ENCODE measurements around the gene PEPD. TPM values are rescaled to one million over a fixed set of nuclear protein-coding genes. Genes with fewer than 3 reads are reported as not detected.

PEPD gene
- total and polyA plus RNA-seq, 2 of the 4 experiments (the other 2 are of a cell fraction), result 36.7 to 88.4 TPM

DNA sequence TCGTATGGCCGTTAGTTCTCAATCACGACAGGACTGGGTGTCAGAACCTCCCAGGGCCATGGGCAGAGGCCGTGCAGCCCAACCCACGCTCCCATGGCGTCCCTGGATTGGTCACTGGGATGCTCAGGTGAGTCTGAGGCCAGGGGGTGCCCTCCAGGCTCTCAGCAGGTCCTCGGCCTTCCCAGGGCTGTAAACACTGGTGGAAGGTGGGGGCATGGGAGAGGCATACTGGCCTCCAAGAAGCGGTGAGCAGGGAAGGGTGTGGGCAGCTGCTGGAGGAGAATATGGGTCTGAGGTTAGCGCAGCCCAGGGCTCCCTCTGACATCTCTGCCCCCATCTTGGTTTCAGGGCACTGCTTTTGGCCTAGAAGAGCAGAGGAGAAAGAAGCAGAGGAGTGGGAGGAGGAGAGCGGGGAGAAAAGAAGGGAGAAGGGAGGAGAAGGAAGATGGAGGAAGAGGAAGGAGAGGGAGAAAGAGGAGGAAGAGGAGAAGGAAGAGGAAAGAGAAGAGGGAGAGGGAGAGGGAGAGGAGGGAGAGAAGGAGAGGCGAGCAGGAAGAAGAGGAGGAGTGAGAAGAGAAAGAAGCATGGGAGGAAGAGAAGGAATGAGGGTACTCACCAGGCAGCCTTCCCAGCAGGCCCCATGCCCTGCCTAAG, 85.8 kb downstream of the PEPD start:
- DNase-seq (no peak), ATAC-seq (ENCODE audit: low read depth) (no peak)
- Histone ChIP-seq H2BK5ac (ENCODE audit: low read depth, low read length, poor library complexity, severe bottlenecking) (no peak overlapping the region), H3K4me2 (ENCODE audit: low read depth, low read length) (no peak overlapping the region), H3K4me1 (ENCODE audit: control insufficient read depth, insufficient read depth, low read length) (peaks cover 6% of the 10 kb centered on the region; the same call in 1 of the 2 replicates), H3K23ac (ENCODE audit: low read depth, low read length) (no peak overlapping the region), H3K9ac (ENCODE audit: low read depth, low read length) (no peak overlapping the region), H2BK120ac (ENCODE audit: low read depth, low read length) (no peak overlapping the region), H4K20me1 (ENCODE audit: insufficient read depth, low read length) (no peaks in the 10 kb centered on the region), H3K9me1 (ENCODE audit: insufficient read depth, low read length) (peaks cover 5% of the 10 kb centered on the region; the same call in 1 of the 2 replicates), H4K91ac (ENCODE audit: insufficient read depth, low read depth, low read length) (no peak overlapping the region), H3K56ac (ENCODE audit: extremely low read depth, insufficient read depth, low read length) (no peak overlapping the region), H3K27me3 (ENCODE audit: control insufficient read depth, insufficient read depth, low read length) (no peaks in the 10 kb centered on the region), H2AK9ac (replicated peaks; ENCODE audit: low read depth, low read length, poor library complexity) (no peak overlapping the region), H3K4me3 (ENCODE audit: insufficient read depth, low read depth, low read length) (no peak overlapping the region), H2AFZ (replicated peaks; ENCODE audit: low read length, poor library complexity) (no peak overlapping the region), H3K36me3 (ENCODE audit: control insufficient read depth, insufficient read depth, low read length) (no peaks in the 10 kb centered on the region), H3K4ac (ENCODE audit: low read depth, low read length) (no peak overlapping the region), H2BK15ac (ENCODE audit: low read depth, low read length) (no peak overlapping the region), H3K79me1 (ENCODE audit: low read depth in 1 of 2, low read length in 2 of 2) (no peaks in the 10 kb centered on the region), H2AK5ac (ENCODE audit: low read depth, low read length) (peak overlapping the region; percentile 21; the same call in 1 of the 2 replicates), H4K8ac (ENCODE audit: low read depth in 2 of 2, low read length in 2 of 2) (no peak overlapping the region), H2BK20ac (ENCODE audit: low read depth, low read length) (no peak overlapping the region), H3K9me3 (ENCODE audit: control insufficient read depth, insufficient read depth, low read length) (no peaks in the 10 kb centered on the region), H3K14ac (replicated peaks; ENCODE audit: low read depth, low read length) (no peak overlapping the region), H4K5ac (ENCODE audit: low read depth, low read length) (no peak overlapping the region), H3K27ac (ENCODE audit: insufficient read depth, low read length) (no peak overlapping the region), H3K18ac (ENCODE audit: low read depth, low read length) (no peak overlapping the region)
- ChIA-PET CTCF (interaction anchor here (1.0 kb wide), 1 partner anchor 20 kb away, joined by 5 read pairs; no protein-coding TSS in a partner anchor), POLR2A (ENCODE audit: unreplicated experiment) (no interaction called here)
- BruUV-seq (replicated peaks), result no TSS peak
- WGBS, 2 experiments (ENCODE audit: extremely low coverage in 2 of 2, insufficient read length in 1 of 2), result 100% methylated on average over 1 to 3 of the region's 11 CpGs
- intact Hi-C loops (cut with micrococcal nuclease), result no loop called here
- in situ Hi-C loops (cut with MboI; ENCODE audit: low sequenced_read_pairs), result no loop called here
- TF ChIP-seq MAFK (IDR thresholded peaks at IDR 0.05; ENCODE audit: low read depth, low read length) (no peak), RCOR1 (IDR thresholded peaks at IDR 0.05; ENCODE audit: insufficient replicate concordance, low read length) (no peak), CHD1 (IDR thresholded peaks at IDR 0.05; ENCODE audit: low read depth, low read length) (no peak), SMC3 (IDR thresholded peaks at IDR 0.05; ENCODE audit: low read depth, low read length) (no peak), MXI1 (IDR thresholded peaks at IDR 0.05; ENCODE audit: borderline replicate concordance, low read depth, low read length) (no peak), MAZ (IDR thresholded peaks at IDR 0.05; ENCODE audit: borderline replicate concordance, low read depth, low read length) (no peak)
- TF ChIP-seq, protein P1, sequence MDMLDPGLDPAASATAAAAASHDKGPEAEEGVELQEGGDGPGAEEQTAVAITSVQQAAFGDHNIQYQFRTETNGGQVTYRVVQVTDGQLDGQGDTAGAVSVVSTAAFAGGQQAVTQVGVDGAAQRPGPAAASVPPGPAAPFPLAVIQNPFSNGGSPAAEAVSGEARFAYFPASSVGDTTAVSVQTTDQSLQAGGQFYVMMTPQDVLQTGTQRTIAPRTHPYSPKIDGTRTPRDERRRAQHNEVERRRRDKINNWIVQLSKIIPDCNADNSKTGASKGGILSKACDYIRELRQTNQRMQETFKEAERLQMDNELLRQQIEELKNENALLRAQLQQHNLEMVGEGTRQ (IDR thresholded peaks at IDR 0.05; ENCODE audit: low read depth, low read length), result no peak
- TF ChIP-seq, protein P2, sequence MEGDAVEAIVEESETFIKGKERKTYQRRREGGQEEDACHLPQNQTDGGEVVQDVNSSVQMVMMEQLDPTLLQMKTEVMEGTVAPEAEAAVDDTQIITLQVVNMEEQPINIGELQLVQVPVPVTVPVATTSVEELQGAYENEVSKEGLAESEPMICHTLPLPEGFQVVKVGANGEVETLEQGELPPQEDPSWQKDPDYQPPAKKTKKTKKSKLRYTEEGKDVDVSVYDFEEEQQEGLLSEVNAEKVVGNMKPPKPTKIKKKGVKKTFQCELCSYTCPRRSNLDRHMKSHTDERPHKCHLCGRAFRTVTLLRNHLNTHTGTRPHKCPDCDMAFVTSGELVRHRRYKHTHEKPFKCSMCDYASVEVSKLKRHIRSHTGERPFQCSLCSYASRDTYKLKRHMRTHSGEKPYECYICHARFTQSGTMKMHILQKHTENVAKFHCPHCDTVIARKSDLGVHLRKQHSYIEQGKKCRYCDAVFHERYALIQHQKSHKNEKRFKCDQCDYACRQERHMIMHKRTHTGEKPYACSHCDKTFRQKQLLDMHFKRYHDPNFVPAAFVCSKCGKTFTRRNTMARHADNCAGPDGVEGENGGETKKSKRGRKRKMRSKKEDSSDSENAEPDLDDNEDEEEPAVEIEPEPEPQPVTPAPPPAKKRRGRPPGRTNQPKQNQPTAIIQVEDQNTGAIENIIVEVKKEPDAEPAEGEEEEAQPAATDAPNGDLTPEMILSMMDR (conservative IDR thresholded peaks at IDR 0.05; ENCODE audit: low read depth, low read length), result no peak
- dilution Hi-C loops (cut with HindIII; ENCODE audit: low sequenced_read_pairs, unreplicated experiment), result no loop called here
